ENCODE measurements around the gene FHOD3.
A peak's percentile ranks its signal among the peaks of the same experiment; 100 is the strongest.

The FHOD3 gene

GRCh38 chr18:36828157-36828629 is 530.7 kb downstream of the FHOD3 start:
- H3K4me3 ChIP-seq (ENCODE audit: low read depth in 1 of 2, low read length in 2 of 2), result peak overlapping the region; percentile 81 to 95
- H3K9ac ChIP-seq (ENCODE audit: low read length), result peak overlapping the region; percentile 70
- H3K4me1 ChIP-seq (ENCODE audit: insufficient read depth, low read length), result peaks cover 21% of the 10 kb centered on the region
- peak overlapping the region; percentile 75 for H3K27ac ChIP-seq (ENCODE audit: low read depth, low read length)
- no peaks in the 10 kb centered on the region for H3K9me3 ChIP-seq (ENCODE audit: low read length)
- H3K36me3 ChIP-seq (ENCODE audit: insufficient read depth, low read length), result peaks cover under 1% of the 10 kb centered on the region
- no peaks in the 10 kb centered on the region for H3K27me3 ChIP-seq (ENCODE audit: control insufficient read depth in 1 of 2, insufficient read depth in 2 of 2, low read length in 2 of 2)

GRCh38 chr18:36828630-36829361 is 531.3 kb downstream of the FHOD3 start, which contains the start of the genes KIAA1328 and TPGS2:
TSS of gene KIAA1328 (plus strand) at chr18:36829127. CDS start at chr18:36829139, 12 bp downstream.
TSS of gene TPGS2 (minus strand) at chr18:36829002. CDS start at chr18:36828767, 235 bp downstream.
- Histone ChIP-seq H3K9ac (ENCODE audit: low read length) (peak within 1 kb of the TSS; percentile 79), H3K27ac (ENCODE audit: low read depth, low read length) (peak within 1 kb of the TSS; percentile 75), H3K4me3 (ENCODE audit: low read depth in 1 of 2, low read length in 2 of 2) (peak within 1 kb of the TSS; percentile 81 to 95)

More at GRCh38 chr18:36828630-36829361, 531.3 kb downstream of the FHOD3 start, which contains the start of the genes KIAA1328 and TPGS2:
- no peaks in the 10 kb centered on the region for H3K27me3 ChIP-seq (ENCODE audit: control insufficient read depth in 1 of 2, insufficient read depth in 2 of 2, low read length in 2 of 2)
- peaks cover 21% of the 10 kb centered on the region for H3K4me1 ChIP-seq (ENCODE audit: insufficient read depth, low read length)
- no peaks in the 10 kb centered on the region for H3K9me3 ChIP-seq (ENCODE audit: low read length)
- no peaks in the 10 kb centered on the region for H3K36me3 ChIP-seq (ENCODE audit: insufficient read depth, low read length)

All from muscle layer of colon (tissue), 2 donors.